DMS 273 (cell line): ENCODE measurements around the gene MT3.

Experiments used
- DNase-seq: peaks from one replicate; lab custom pipeline; 2025; ENCODE audit not compliant: unreplicated experiment; lab: John Stamatoyannopoulos, UW

The MT3 gene

GRCh38 chr16:56589141-56590039, at the start of gene MT3:
Gene MT3, plus strand, starts transcription at chr16:56589528. Its CDS starts 63 bp downstream, at chr16:56589591.
- DNase-seq, result peak; percentile 92

DNA sequence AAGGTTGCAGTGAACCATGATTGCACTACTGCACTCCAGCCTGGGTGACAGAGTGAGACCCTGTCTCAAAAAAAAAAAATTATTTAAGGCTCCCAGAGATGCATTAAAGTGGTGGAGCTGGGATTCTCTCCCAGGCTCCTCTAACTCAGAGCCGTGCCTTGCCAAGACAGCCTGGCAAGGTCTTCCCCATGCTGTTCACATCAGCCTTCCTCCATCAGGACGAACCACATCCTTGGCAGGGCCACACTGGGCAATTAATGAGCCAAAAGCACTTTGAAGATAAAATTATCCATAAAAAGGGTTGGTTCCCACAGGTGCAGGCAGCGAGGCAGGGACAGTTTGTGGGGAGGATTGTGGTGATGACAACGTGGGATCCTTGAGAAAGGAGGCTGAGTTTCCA, 49.7 kb upstream of the MT3 start:
- no peak for DNase-seq

GRCh38 chr16:56542039-56542438, 47.3 kb upstream of the MT3 start:
- no peak for DNase-seq

DNA sequence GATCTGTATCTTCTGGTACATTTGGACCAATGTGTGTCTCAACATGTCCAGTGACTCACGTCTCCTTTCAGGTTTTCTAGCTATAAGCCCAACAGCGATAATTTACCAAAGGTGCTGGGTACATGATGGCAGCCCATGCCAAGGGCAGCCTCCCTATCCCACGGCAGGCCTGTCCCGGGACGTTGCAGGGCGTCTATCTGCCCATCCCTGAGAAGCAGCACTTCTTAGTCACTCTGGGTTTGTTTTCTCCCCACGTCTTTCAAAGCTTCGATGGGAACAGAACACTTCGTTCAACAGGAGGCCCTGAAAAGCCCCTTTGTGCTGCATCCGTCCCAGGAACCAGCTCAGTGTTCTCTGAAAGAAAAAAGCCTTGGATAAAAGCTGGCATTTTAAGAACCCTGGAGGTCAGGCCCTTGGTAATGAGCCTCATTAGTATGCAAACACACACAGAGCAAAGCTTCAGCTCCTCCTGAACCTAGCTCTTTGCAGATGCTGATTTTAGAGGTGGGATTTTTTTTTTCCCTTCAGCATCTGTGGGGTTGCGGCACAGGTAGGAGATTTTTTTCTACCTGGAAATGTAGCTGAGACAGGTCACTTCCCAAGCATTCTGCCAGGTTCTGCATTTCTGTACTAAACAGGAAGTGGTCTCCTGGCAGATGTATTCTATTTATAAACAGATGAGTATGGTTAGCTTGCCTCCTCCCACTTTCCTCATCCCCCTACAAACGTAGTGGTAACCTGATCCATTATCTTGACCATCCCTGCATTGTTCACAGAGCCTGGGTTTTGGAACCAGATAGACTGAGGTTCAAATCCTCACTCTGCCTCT, 42.0 kb upstream of the MT3 start:
- no peak for DNase-seq

GRCh38 chr16:56547949-56548567, 41.3 kb upstream of the MT3 start:
- DNase-seq, result no peak

GRCh38 chr16:56549161-56549560, 40.2 kb upstream of the MT3 start:
- no peak for DNase-seq

GRCh38 chr16:56549744-56550385, 39.5 kb upstream of the MT3 start:
- no peak for DNase-seq

- DNase-seq, result peak; percentile 17
Measured at GRCh38 chr16:56551796-56552738, 37.3 kb upstream of the MT3 start.

DNA sequence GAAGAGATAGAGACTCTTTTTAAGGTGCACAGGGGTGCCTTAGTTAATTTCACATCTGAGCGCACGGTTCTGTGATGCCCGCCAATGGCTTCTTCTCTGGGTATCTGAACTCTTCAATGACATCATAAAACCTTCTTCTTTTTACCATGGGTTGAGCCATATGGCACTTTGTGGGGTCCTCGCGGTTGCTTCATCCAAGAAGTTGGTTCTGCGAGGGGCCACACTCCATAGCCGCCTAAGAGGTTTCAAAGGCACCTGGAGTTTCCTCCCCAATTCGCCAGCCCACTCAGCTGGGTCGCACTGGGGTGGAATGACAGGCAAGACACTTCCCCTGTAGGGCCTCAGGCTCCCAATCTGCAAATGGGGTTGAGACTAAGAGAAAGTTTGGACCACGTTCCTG, 34.9 kb upstream of the MT3 start:
- no peak for DNase-seq

DNA sequence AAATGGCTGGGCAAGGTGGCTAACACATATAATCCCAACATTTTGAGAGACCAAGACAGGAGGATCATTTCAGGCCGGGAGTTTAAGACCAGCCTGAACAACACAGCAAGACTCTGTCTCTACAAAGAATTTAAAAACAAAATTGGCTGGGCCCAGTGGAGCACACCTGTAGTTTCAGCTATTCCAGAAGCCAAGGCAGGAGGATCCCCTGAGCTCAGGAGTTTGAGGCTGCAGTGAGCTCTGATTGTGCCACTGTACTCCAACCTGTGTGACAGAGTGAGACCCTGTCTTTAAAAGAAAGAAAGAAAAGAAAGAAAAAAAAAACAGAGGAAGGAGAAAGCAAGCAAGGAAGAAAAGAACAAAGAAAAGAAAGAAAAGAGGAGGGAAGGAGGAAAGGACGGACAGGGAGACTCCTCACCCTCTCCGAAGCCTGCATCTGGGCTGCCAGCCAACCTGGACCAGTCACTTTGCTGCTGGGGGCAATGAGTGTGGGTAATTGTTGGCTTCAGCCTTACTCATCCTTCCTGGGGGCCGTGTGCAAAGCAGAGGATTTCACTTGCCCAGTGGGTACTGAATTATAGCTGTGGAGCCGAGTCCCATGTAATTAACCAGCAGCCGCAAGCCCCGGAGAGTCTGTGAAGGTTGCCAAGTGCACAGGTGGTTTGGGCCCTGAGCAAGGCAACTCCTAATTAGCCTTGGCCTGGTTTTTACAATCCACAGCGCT, 31.1 kb upstream of the MT3 start:
- DNase-seq, result peak; percentile 97

- no peak for DNase-seq
Measured at GRCh38 chr16:56559109-56559508, 30.2 kb upstream of the MT3 start.

- no peak for DNase-seq
Measured at GRCh38 chr16:56560447-56560846, 28.9 kb upstream of the MT3 start.

DNA sequence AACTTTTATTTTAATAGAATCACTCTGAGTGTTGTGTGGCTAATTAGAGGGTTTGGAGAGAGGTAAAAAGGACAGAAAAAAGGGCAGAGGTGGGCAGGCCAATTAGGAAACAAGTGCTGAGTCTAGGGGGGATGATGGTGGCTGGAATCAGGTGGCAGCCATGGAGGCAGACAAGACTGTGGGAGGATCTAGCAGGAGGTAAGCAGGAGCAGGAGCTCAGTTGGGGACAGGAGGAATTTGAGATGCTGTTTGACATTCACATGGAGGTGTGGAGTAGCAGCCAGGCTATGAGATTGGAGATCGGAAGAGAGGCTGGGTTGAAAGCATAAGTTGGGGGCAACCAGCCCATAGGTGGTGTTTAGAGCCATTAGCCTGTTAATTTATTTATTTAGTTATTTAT, 28.2 kb upstream of the MT3 start:
- no peak for DNase-seq

- DNase-seq, result no peak
Measured at GRCh38 chr16:56564793-56565477, 24.4 kb upstream of the MT3 start, which contains the start of gene MT4. Gene MT4, plus strand, starts transcription at chr16:56565073. Its CDS starts 56 bp downstream, at chr16:56565129.

DNA sequence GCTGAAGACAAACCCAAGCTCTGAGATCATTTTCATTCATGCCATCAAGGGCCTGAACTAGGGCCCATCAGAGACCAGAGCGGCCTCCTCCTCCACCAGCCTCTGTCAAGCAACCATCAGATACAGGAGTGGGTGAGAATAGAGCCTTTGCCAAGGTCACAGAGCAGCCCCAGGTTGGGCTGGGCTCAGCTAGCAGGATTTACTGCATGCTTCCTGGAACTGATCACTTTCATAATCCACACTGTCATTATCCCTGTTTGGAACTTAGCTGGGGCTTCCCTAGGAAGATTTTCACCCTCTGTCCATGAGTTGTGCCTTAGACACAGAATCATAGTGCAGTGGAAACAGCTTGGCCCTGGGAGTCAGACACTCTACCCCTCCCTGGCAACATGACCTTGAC, 19.4 kb upstream of the MT3 start:
- no peak for DNase-seq

- DNase-seq, result no peak
Measured at GRCh38 chr16:56571525-56571924, 17.8 kb upstream of the MT3 start.

DNA sequence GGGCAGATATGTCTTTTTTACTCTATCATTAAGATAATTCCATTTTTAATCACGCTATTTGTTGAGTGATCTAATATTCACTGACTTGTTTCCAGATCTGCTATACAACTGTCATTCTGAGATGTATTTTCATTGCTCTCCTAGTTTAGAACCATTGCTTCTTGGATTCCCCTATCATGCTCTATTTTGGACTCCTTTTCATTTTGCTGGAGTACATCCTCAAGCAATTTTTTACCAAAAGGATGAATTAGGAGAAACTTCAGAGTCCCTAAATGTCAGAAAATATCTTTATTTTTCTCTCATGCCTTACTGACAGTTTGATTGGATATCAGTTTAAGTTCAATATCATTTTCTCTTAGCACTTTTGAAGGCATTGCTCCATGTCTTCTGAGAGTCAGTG, 14.7 kb upstream of the MT3 start:
- no peak for DNase-seq

GRCh38 chr16:56576585-56577299, 12.6 kb upstream of the MT3 start:
- peak; percentile 52 for DNase-seq
